Keratinocyte (primary cell): Measurements from ENCODE around the gene LVRN.
"Not testable (repeated sequence)": the region's sequence is repeated elsewhere in the genome, so short reads cannot be mapped to it uniquely, and the experiment has no call there.

Source experiments
- CTCF ChIP-seq, 3 experiments: IDR thresholded peaks in 1 of 3; conservative IDR thresholded peaks in 1 of 3; optimal IDR thresholded peaks in 1 of 3; 2 replicates in 2 of 3; 3 replicates in 1 of 3; pipeline versions ENCODE3 to v1.5.1; 2011; ENCODE audit warnings: low read length in 3 of 3, mild to moderate bottlenecking in 3 of 3, moderate library complexity in 2 of 3, control low read depth in 1 of 3, inconsistent platforms in 1 of 3; ENCODE audit not compliant: insufficient read depth in 2 of 3; ENCODE audit errors: extremely low read depth in 1 of 3
- EZH2 ChIP-seq: IDR thresholded peaks from one replicate; pipeline ENCODE4 v1.6.1; 2012; ENCODE audit warnings: inconsistent platforms, mild to moderate bottlenecking, low read length, moderate library complexity

GRCh38 chr5:115930171-115930570 is 32.1 kb upstream of the LVRN start:
- TF ChIP-seq CTCF (optimal IDR thresholded peaks at IDR 0.05 in 1 of 3, IDR thresholded peaks at IDR 0.05 in 1 of 3, conservative IDR thresholded peaks at IDR 0.05 in 1 of 3; ENCODE audit: extremely low read depth in 1 of 3, insufficient read depth in 2 of 3, low read length in 3 of 3); EZH2: not testable (repeated sequence)
